H1 (cell line): ENCODE results near the gene APOL4. TPM values are rescaled to one million over a fixed set of nuclear protein-coding genes. Genes with fewer than 3 reads are reported as not detected.

Source experiments
- CTCF ChIA-PET: fragments of 300-600 bp; sonication (Branson Sonifier 250); formaldehyde crosslinking; loops from one replicate; lab custom pipeline; 2021; ENCODE audit not compliant: partially characterized antibody; lab: Charles Lee
- POLR2A ChIA-PET: fragments of 300-600 bp; sonication (Branson Sonifier 250); formaldehyde crosslinking; loops from one replicate; lab custom pipeline; 2021; ENCODE audit warnings: inconsistent platforms; ENCODE audit not compliant: partially characterized antibody; lab: Charles Lee
- DNase-seq, 2 experiments: peaks; one replicate each; pipeline versions ENCODE4 v3.0.0 to v3.0.0-alpha.2; 2010 to 2022; ENCODE audit warnings: low spot score in 2 of 2, low read depth in 1 of 2, mixed read lengths in 1 of 2
- FAIRE-seq: peaks from 2 replicates; lab custom pipeline; 2011; peaks lifted over from hg19 to GRCh38; lab: Jason Lieb, UNC
- H2AFZ ChIP-seq: 2 replicates; pipeline ENCODE4 v1.8.1; 2012; ENCODE audit warnings: low read length, inconsistent platforms
- H2AK5ac ChIP-seq: 2 replicates; pipeline ENCODE4 v1.6.1; 2013; ENCODE audit warnings: low read depth, low read length
- H2BK120ac ChIP-seq: replicated peaks from 2 replicates; pipeline ENCODE3; 2013; ENCODE audit warnings: low read depth, low read length, inconsistent platforms
- H2BK12ac ChIP-seq: 2 replicates; pipeline ENCODE4 v1.6.1; 2013; ENCODE audit warnings: low read depth, low read length
- H2BK15ac ChIP-seq: 2 replicates; pipeline ENCODE4 v1.6.1; 2013; ENCODE audit warnings: low read length
- H2BK20ac ChIP-seq: 2 replicates; pipeline ENCODE4 v1.6.1; 2013; ENCODE audit warnings: low read length
- H2BK5ac ChIP-seq: 2 replicates; pipeline ENCODE4 v1.6.1; 2013; ENCODE audit warnings: low read depth, low read length
- H3K14ac ChIP-seq: 2 replicates; pipeline ENCODE4 v1.6.1; 2013; ENCODE audit warnings: inconsistent platforms; ENCODE audit not compliant: insufficient read length
- H3K18ac ChIP-seq: 2 replicates; pipeline ENCODE4 v1.6.1; 2013; ENCODE audit warnings: low read length; ENCODE audit errors: extremely low read depth
- H3K23ac ChIP-seq: 2 replicates; pipeline ENCODE4 v1.6.1; 2013; ENCODE audit warnings: inconsistent platforms; ENCODE audit not compliant: insufficient read length
- H3K23me2 ChIP-seq: 2 replicates; pipeline ENCODE4 v1.6.1; 2013; ENCODE audit warnings: low read depth, low read length
- H3K27ac ChIP-seq: 2 replicates; pipeline ENCODE4 v1.6.1; 2011; ENCODE audit warnings: low read depth, low read length, inconsistent platforms
- H3K27me3 ChIP-seq, 4 experiments: replicated peaks in 1 of 4; 1 replicate in 1 of 4; 2 replicates in 3 of 4; pipeline versions ENCODE4 v1.6.1 to v1.8.1; 2011 to 2013; ENCODE audit warnings: low read length in 3 of 4, mild to moderate bottlenecking in 3 of 4, inconsistent platforms in 2 of 4, mixed read lengths in 2 of 4, moderate library complexity in 1 of 4; ENCODE audit not compliant: control insufficient read depth in 3 of 4, insufficient read depth in 3 of 4; ENCODE audit errors: extremely low read depth in 1 of 4
- H3K36me3 ChIP-seq, 4 experiments: 2 replicates each; pipeline versions ENCODE4 v1.6.1 to v1.8.1; 2011 to 2013; ENCODE audit warnings: mild to moderate bottlenecking in 4 of 4, low read length in 3 of 4, moderate library complexity in 2 of 4, control low read depth in 1 of 4, inconsistent platforms in 1 of 4; ENCODE audit not compliant: insufficient read depth in 4 of 4, control insufficient read depth in 2 of 4
- H3K4ac ChIP-seq: replicated peaks from 2 replicates; pipeline ENCODE3; 2013; ENCODE audit warnings: low read length, low read depth, mixed read lengths, inconsistent platforms; ENCODE audit not compliant: insufficient read length
- H3K4me1 ChIP-seq, 4 experiments: replicated peaks in 1 of 4; 1 replicate in 1 of 4; 2 replicates in 3 of 4; pipeline versions ENCODE4 v1.6.1 to v1.8.1; 2011 to 2013; ENCODE audit warnings: low read length in 3 of 4, inconsistent platforms in 2 of 4, mixed read lengths in 1 of 4; ENCODE audit not compliant: insufficient read depth in 4 of 4, control insufficient read depth in 3 of 4
- H3K4me2 ChIP-seq, 2 experiments: 2 replicates each; pipeline versions ENCODE4 v1.6.1 to v1.8.1; 2011 to 2013; ENCODE audit warnings: low read depth in 2 of 2, low read length in 2 of 2, control low read depth in 1 of 2, inconsistent platforms in 1 of 2, mild to moderate bottlenecking in 1 of 2; ENCODE audit not compliant: insufficient read depth in 1 of 2
- H3K4me3 ChIP-seq, 4 experiments: fragments of 200-600, 300-600 bp in 1 of 4; sonication (generic), shearing (Covaris generic), sonication (Bioruptor Twin) in 1 of 4; 2 replicates each; pipeline versions ENCODE4 v1.5.1 to v1.8.1; 2011 to 2016; ENCODE audit warnings: low read length in 4 of 4, low read depth in 3 of 4, control low read depth in 2 of 4, inconsistent platforms in 2 of 4, mild to moderate bottlenecking in 2 of 4, mixed read lengths in 1 of 4, moderate library complexity in 1 of 4; ENCODE audit not compliant: insufficient read depth in 2 of 4; ENCODE audit errors: extremely low read depth in 1 of 4
- H3K56ac ChIP-seq: replicated peaks from 2 replicates; pipeline ENCODE3; 2013; ENCODE audit warnings: low read depth, mild to moderate bottlenecking, mixed read lengths, low read length, inconsistent platforms; ENCODE audit not compliant: insufficient read length
- H3K79me1 ChIP-seq: 2 replicates; pipeline ENCODE4 v1.6.1; 2013; ENCODE audit warnings: low read depth, low read length, control low read depth
- H3K79me2 ChIP-seq, 2 experiments: 2 replicates each; pipeline versions ENCODE4 v1.6.1 to v1.8.1; 2012 to 2013; ENCODE audit warnings: low read length in 2 of 2, mild to moderate bottlenecking in 2 of 2, inconsistent platforms in 1 of 2; ENCODE audit not compliant: insufficient read depth in 2 of 2, control insufficient read depth in 1 of 2
- H3K9ac ChIP-seq, 4 experiments: replicated peaks in 1 of 4; 1 replicate in 1 of 4; 2 replicates in 3 of 4; pipeline versions ENCODE4 v1.6.1 to v1.8.1; 2011 to 2013; ENCODE audit warnings: low read depth in 3 of 4, low read length in 3 of 4, control low read depth in 2 of 4, mild to moderate bottlenecking in 2 of 4, moderate library complexity in 2 of 4, inconsistent platforms in 1 of 4; ENCODE audit errors: extremely low read depth in 1 of 4
- H3K9me3 ChIP-seq, 2 experiments: 2 replicates each; pipeline versions ENCODE4 v1.6.1 to v1.8.1; 2012 to 2013; ENCODE audit warnings: mild to moderate bottlenecking in 2 of 2, moderate library complexity in 2 of 2, control low read depth in 1 of 2, inconsistent platforms in 1 of 2, low read depth in 1 of 2, low read length in 1 of 2, mixed read lengths in 1 of 2; ENCODE audit not compliant: insufficient read depth in 2 of 2
- H4K20me1 ChIP-seq, 2 experiments: replicated peaks in 1 of 2; 2 replicates each; pipeline versions ENCODE3 to v1.8.1; 2011 to 2013; ENCODE audit warnings: inconsistent platforms in 2 of 2, low read length in 2 of 2, mild to moderate bottlenecking in 1 of 2; ENCODE audit not compliant: insufficient read depth in 2 of 2, control insufficient read depth in 1 of 2
- H4K5ac ChIP-seq: 2 replicates; pipeline ENCODE4 v1.6.1; 2013; ENCODE audit warnings: low read length, low read depth, mixed read lengths, inconsistent platforms; ENCODE audit not compliant: insufficient read length
- H4K8ac ChIP-seq: 2 replicates; pipeline ENCODE4 v1.8.0; 2013; ENCODE audit warnings: mild to moderate bottlenecking, moderate library complexity, low read length, inconsistent platforms; ENCODE audit not compliant: insufficient read depth; ENCODE audit errors: extremely low read depth
- H4K91ac ChIP-seq: replicated peaks from 2 replicates; pipeline ENCODE3; 2013; ENCODE audit warnings: low read length, mixed read lengths, inconsistent platforms; ENCODE audit not compliant: insufficient read length
- CHD1 ChIP-seq: IDR thresholded peaks from 2 replicates; pipeline ENCODE4 v1.6.1; 2012; ENCODE audit warnings: low read depth, low read length, improper control_type of control experiment
- FOSL1 ChIP-seq: IDR thresholded peaks from 2 replicates; pipeline ENCODE4 v1.6.1; 2011; ENCODE audit warnings: mild to moderate bottlenecking, low read depth, low read length, moderate library complexity; ENCODE audit not compliant: insufficient read depth
- MAFK ChIP-seq: IDR thresholded peaks from 2 replicates; pipeline ENCODE4 v1.6.1; 2012; ENCODE audit warnings: low read depth, mild to moderate bottlenecking, improper control_type of control experiment, low read length
- RXRA ChIP-seq: IDR thresholded peaks from 2 replicates; pipeline ENCODE4 v1.6.1; 2011; ENCODE audit warnings: low read depth, mild to moderate bottlenecking, low read length, moderate library complexity; ENCODE audit not compliant: insufficient read depth
- SIRT6 ChIP-seq: IDR thresholded peaks from one replicate; pipeline ENCODE4 v1.7.1; 2012; ENCODE audit warnings: low read length, inconsistent platforms
- SIX5 ChIP-seq: IDR thresholded peaks from 2 replicates; pipeline ENCODE4 v1.6.1; 2011; ENCODE audit warnings: mild to moderate bottlenecking, low read depth, low read length
- TAF1 ChIP-seq: IDR thresholded peaks from 2 replicates; pipeline ENCODE4 v1.6.1; 2011; ENCODE audit warnings: mild to moderate bottlenecking, low read depth, low read length
- ZNF274 ChIP-seq: IDR thresholded peaks from 2 replicates; pipeline ENCODE4 v1.7.0; 2012; ENCODE audit warnings: low read length, borderline replicate concordance; ENCODE audit errors: extremely low read depth
- WGBS, 2 experiments: shearing (Covaris generic) in 1 of 2; methylation state at CpG; one replicate each; pipeline versions ENCODE4 v1.1.6 to v1.1.7; 2013 to 2015; ENCODE audit warnings: low lambda C conversion rate in 2 of 2, mixed read lengths in 2 of 2, inconsistent platforms in 1 of 2, low coverage in 1 of 2, missing lambda C conversion rate in 1 of 2; ENCODE audit not compliant: insufficient replicate concordance in 2 of 2, insufficient coverage in 1 of 2, insufficient read length in 1 of 2; ENCODE audit errors: extremely low coverage in 1 of 2, missing lambda C conversion rate in 1 of 2; 5-methylcytosine and 5-hydroxymethylcytosine counted together
- polyA plus RNA-seq, 7 experiments: library from polyadenylated mRNA; depleted of rRNA in 3 of 7; stranded (reverse) in 5 of 7; unstranded in 2 of 7; fragments of >200 nt in 5 of 7; fragments of 200-250 nt in 2 of 7; gene quantifications; 1 replicate in 5 of 7; 2 replicates in 1 of 7; 4 replicates in 1 of 7; pipeline versions ENCODE4 v1.2.1 to v1.2.3, GENCODE V29; 2011 to 2013; ENCODE audit warnings: missing spikeins in 2 of 7, mixed read lengths in 2 of 7
- total RNA-seq: library from RNA; stranded (reverse); fragmentation: NEBNext Ultra II Directional; extraction: Animal tissue kit (Norgen Biotek cat#: 25700); gene quantifications from 2 replicates; pipeline ENCODE4 v1.2.1, GENCODE V29; 2021
- TF ChIP-seq, protein P1 (sequence below): IDR thresholded peaks from 2 replicates; pipeline ENCODE4 v1.6.1; 2011; ENCODE audit warnings: low read length, improper control_type of control experiment
- TF ChIP-seq, protein P2 (sequence below): IDR thresholded peaks from 2 replicates; pipeline ENCODE4 v1.6.1; 2011; ENCODE audit warnings: low read depth, mild to moderate bottlenecking, low read length; ENCODE audit not compliant: insufficient read depth

The APOL4 gene
- total and polyA plus RNA-seq, 2 of the 8 experiments (the other 6 are each of a cell fraction or from before 2014, with no cell fraction given) = 0.02 TPM; not detected in 1

DNA sequence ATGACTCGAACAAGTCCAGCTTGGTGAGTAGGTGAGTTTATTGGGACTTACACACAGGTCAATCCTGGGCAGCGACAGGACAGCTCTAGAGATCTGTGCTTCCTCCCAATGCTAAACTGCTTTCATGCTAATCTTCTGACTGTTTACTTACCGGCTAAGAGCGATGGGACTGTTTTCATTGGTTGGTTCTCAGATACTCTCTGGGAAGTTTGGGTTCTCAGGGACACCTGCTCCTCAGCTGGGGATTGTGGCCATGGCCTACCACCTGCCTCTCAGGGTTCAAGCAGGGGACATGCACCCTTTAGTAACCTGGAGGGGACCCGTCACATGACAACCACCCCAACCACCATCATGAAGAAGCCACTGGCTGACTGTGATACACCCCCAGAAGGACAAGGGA lies 24.6 kb upstream of the APOL4 start:
- no peak overlapping the region for H2BK5ac ChIP-seq
- no peak overlapping the region for H2BK120ac ChIP-seq
- no peak overlapping the region for H3K9ac ChIP-seq
- H3K4me2 ChIP-seq = no peak overlapping the region
- H4K5ac ChIP-seq = no peak overlapping the region
- no peak overlapping the region for H3K27ac ChIP-seq
- H4K91ac ChIP-seq = no peak overlapping the region
- no peak overlapping the region for H3K18ac ChIP-seq
- no peak overlapping the region for H2AFZ ChIP-seq
- peaks cover 0 to under 1% (median 0%) of the 10 kb centered on the region in 4 experiments; a peak in 1 of 7 replicates for H3K4me1 ChIP-seq
- no peak overlapping the region for H2BK20ac ChIP-seq
- H2BK12ac ChIP-seq = no peak overlapping the region
- no peak overlapping the region for H3K56ac ChIP-seq
- no peaks in the 10 kb centered on the region for H4K20me1 ChIP-seq
- no peak overlapping the region for H4K8ac ChIP-seq
- no peaks in the 10 kb centered on the region for H3K9me3 ChIP-seq
- no peaks in the 10 kb centered on the region for H3K79me1 ChIP-seq
- CTCF ChIA-PET = interaction anchor here (0.6 to 1.5 kb wide), 9 partner anchors 10 to 60 kb away, joined by 3 to 4 read pairs (median 3); no protein-coding TSS in a partner anchor
- H3K23me2 ChIP-seq = no peaks in the 10 kb centered on the region
- POLR2A ChIA-PET = interaction anchor here (1.5 kb wide), 1 partner anchor 9 kb away, joined by 3 read pairs; no protein-coding TSS in a partner anchor
- no peak for FAIRE-seq
- H2BK15ac ChIP-seq = no peak overlapping the region
- no peak for DNase-seq
- no peaks in the 10 kb centered on the region for H3K27me3 ChIP-seq
- H3K4ac ChIP-seq = no peak overlapping the region
- TF ChIP-seq MAFK (no peak), RXRA (no peak), FOSL1 (no peak), CHD1 (no peak), SIRT6 (no peak), SIX5 (no peak), TAF1 (no peak), ZNF274 (no peak)
- TF ChIP-seq, protein P1, sequence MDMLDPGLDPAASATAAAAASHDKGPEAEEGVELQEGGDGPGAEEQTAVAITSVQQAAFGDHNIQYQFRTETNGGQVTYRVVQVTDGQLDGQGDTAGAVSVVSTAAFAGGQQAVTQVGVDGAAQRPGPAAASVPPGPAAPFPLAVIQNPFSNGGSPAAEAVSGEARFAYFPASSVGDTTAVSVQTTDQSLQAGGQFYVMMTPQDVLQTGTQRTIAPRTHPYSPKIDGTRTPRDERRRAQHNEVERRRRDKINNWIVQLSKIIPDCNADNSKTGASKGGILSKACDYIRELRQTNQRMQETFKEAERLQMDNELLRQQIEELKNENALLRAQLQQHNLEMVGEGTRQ = no peak
- TF ChIP-seq, protein P2, sequence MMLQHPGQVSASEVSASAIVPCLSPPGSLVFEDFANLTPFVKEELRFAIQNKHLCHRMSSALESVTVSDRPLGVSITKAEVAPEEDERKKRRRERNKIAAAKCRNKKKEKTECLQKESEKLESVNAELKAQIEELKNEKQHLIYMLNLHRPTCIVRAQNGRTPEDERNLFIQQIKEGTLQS = no peak
- H2AK5ac ChIP-seq = no peak overlapping the region
- no peak overlapping the region for H3K4me3 ChIP-seq
- H3K14ac ChIP-seq = no peak overlapping the region
- 91% methylated on average over 5 of the region's 5 CpGs; no CpG with 5 or more reads in 1 of the 2 experiments for WGBS, 2 experiments
- no peak overlapping the region for H3K23ac ChIP-seq
- H3K36me3 ChIP-seq = peaks cover 0 to 3% (median 0%) of the 10 kb centered on the region in 4 experiments; a peak in 3 of 8 replicates
- no peaks in the 10 kb centered on the region for H3K79me2 ChIP-seq
